HUES64 (cell line): ENCODE results near the gene AKAP17A.
"Not testable (repeated sequence)": the region's sequence is repeated elsewhere in the genome, so short reads cannot be mapped to it uniquely, and the experiment has no call there.

Experiments used
- H3K27ac ChIP-seq: 2 replicates; pipeline ENCODE4 v1.7.0; 2013; ENCODE audit warnings: low read depth, low read length, inconsistent platforms
- H3K27me3 ChIP-seq: 2 replicates; pipeline ENCODE4 v1.6.1; 2013; ENCODE audit warnings: mild to moderate bottlenecking, low read length; ENCODE audit not compliant: insufficient read depth
- H3K36me3 ChIP-seq: 2 replicates; pipeline ENCODE4 v1.6.1; 2013; ENCODE audit warnings: mild to moderate bottlenecking, low read length; ENCODE audit not compliant: insufficient read depth
- H3K4me1 ChIP-seq: 2 replicates; pipeline ENCODE4 v1.6.1; 2013; ENCODE audit warnings: mild to moderate bottlenecking, low read length, moderate library complexity; ENCODE audit not compliant: insufficient read depth
- H3K4me3 ChIP-seq: 2 replicates; pipeline ENCODE4 v1.5.1; 2013; ENCODE audit warnings: mild to moderate bottlenecking, low read length, moderate library complexity
- H3K9ac ChIP-seq: 2 replicates; pipeline ENCODE4 v1.6.1; 2013; ENCODE audit warnings: mild to moderate bottlenecking, low read depth, low read length
- H3K9me3 ChIP-seq: 2 replicates; pipeline ENCODE4 v1.6.1; 2013; ENCODE audit warnings: low read depth, low read length; ENCODE audit not compliant: insufficient read depth
- WGBS: fragments of 150-250, 120-280 bp; methylation state at CpG from one replicate; pipeline ENCODE4 v1.1.7; 2013; ENCODE audit warnings: missing lambda C conversion rate; 5-methylcytosine and 5-hydroxymethylcytosine counted together

AKAP17A gene

GRCh38 chrX:1614927-1615326 is 23.5 kb downstream of the AKAP17A start, which contains the start of gene ASMT:
Gene ASMT, plus strand, starts transcription at chrX:1615059. Its CDS starts 141 bp downstream, at chrX:1615200.
- WGBS, result 74% methylated on average over 17 of the region's 17 CpGs
- Histone ChIP-seq H3K27me3 (no peaks in the 10 kb centered on the region), H3K4me1 (no peaks in the 10 kb centered on the region), H3K27ac (no peak within 1 kb of the TSS), H3K9me3 (no peaks in the 10 kb centered on the region), H3K36me3 (no peaks in the 10 kb centered on the region), H3K4me3 (no peak within 1 kb of the TSS), H3K9ac (no peak within 1 kb of the TSS; the same call in 1 of the 2 replicates)

- no peak overlapping the region for H3K4me3 ChIP-seq
- WGBS, result 25% methylated on average over 4 of the region's 4 CpGs
- H3K9ac ChIP-seq, result no peak overlapping the region
- H3K4me1 ChIP-seq, result no peaks in the 10 kb centered on the region
- H3K9me3 ChIP-seq, result no peaks in the 10 kb centered on the region
- no peaks in the 10 kb centered on the region for H3K36me3 ChIP-seq
- no peak overlapping the region for H3K27ac ChIP-seq
- H3K27me3 ChIP-seq, result no peaks in the 10 kb centered on the region
Observed at GRCh38 chrX:1618689-1619088, 27.3 kb downstream of the AKAP17A start.

- no peaks in the 10 kb centered on the region for H3K27me3 ChIP-seq
- H3K9me3 ChIP-seq, result no peaks in the 10 kb centered on the region
- H3K9ac ChIP-seq, result no peak overlapping the region
- H3K4me3 ChIP-seq, result no peak overlapping the region
- no peaks in the 10 kb centered on the region for H3K4me1 ChIP-seq
- H3K27ac ChIP-seq, result no peak overlapping the region
- 94% methylated on average over 21 of the region's 21 CpGs for WGBS
- H3K36me3 ChIP-seq, result no peaks in the 10 kb centered on the region
Observed at GRCh38 chrX:1623691-1624090, 32.3 kb downstream of the AKAP17A start.

GRCh38 chrX:1624158-1624860 is 32.9 kb downstream of the AKAP17A start:
- H3K4me3 ChIP-seq, H3K9me3 ChIP-seq: not testable (repeated sequence)

GRCh38 chrX:1624861-1625215 is 33.4 kb downstream of the AKAP17A start:
- H3K4me3 ChIP-seq, H3K27me3 ChIP-seq, H3K9me3 ChIP-seq, H3K27ac ChIP-seq, H3K9ac ChIP-seq, H3K36me3 ChIP-seq, H3K4me1 ChIP-seq: not testable (repeated sequence)
- 99% methylated on average over 6 of the region's 7 CpGs for WGBS

More at GRCh38 chrX:1624158-1624860, 32.9 kb downstream of the AKAP17A start:
- H3K9ac ChIP-seq, H3K4me1 ChIP-seq, H3K27me3 ChIP-seq, H3K27ac ChIP-seq, H3K36me3 ChIP-seq: not testable (repeated sequence)
- 92% methylated on average over 14 of the region's 14 CpGs for WGBS

GRCh38 chrX:1629244-1629643 is 37.8 kb downstream of the AKAP17A start:
- H3K4me3 ChIP-seq, result no peak overlapping the region
- no peaks in the 10 kb centered on the region for H3K4me1 ChIP-seq
- no peak overlapping the region for H3K27ac ChIP-seq
- H3K27me3 ChIP-seq, result no peaks in the 10 kb centered on the region
- H3K9me3 ChIP-seq, result no peaks in the 10 kb centered on the region
- H3K9ac ChIP-seq, result no peak overlapping the region
- WGBS, result 89% methylated on average over 7 of the region's 7 CpGs
- no peaks in the 10 kb centered on the region for H3K36me3 ChIP-seq

GRCh38 chrX:1646009-1646408 is 54.6 kb downstream of the AKAP17A start:
- Histone ChIP-seq H3K27me3 (no peaks in the 10 kb centered on the region), H3K4me1 (peaks cover 3% of the 10 kb centered on the region; the same call in 1 of the 2 replicates), H3K27ac (no peak overlapping the region), H3K9ac (no peak overlapping the region), H3K36me3 (no peaks in the 10 kb centered on the region), H3K9me3 (peaks cover 13% of the 10 kb centered on the region), H3K4me3 (no peak overlapping the region)

GRCh38 chrX:1649621-1650020 is 58.2 kb downstream of the AKAP17A start:
- no peaks in the 10 kb centered on the region for H3K27me3 ChIP-seq
- H3K9ac ChIP-seq, result peak overlapping the region; percentile 65; the same call in 1 of the 2 replicates
- 0% methylated on average over 6 of the region's 8 CpGs for WGBS
- H3K4me3 ChIP-seq, result peak overlapping the region; percentile 36
- H3K36me3 ChIP-seq, result no peaks in the 10 kb centered on the region
- peak overlapping the region; percentile 85; the same call in 1 of the 2 replicates for H3K27ac ChIP-seq
- H3K4me1 ChIP-seq, result peaks cover 3% of the 10 kb centered on the region; the same call in 1 of the 2 replicates
- H3K9me3 ChIP-seq, result peaks cover 8% of the 10 kb centered on the region
